ENCODE data around the gene PLK1.
"Not testable (repeated sequence)": the region's sequence is repeated elsewhere in the genome, so short reads cannot be mapped to it uniquely, and the experiment has no call there.

Gene PLK1

DNA sequence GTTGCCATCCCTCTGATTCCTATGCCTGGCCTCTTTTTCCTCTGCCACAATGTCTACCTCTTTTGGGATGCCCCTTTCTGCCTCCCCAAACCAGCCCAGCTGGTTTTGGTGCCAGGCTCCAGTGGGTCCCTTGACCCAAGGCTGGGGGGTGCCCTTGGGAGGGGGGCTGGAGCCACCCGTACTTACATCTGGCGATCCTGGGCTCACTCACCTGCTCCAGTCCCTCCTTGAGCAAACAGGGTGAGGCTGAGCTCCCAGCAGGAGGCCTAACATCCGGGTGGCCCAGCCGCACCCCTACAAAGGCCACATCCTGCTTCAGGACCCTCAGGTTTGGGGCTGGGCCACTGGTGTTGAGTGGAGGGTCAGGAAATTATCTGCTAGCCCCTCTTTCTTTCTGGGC lies 33.1 kb downstream of the PLK1 start:
- H3K4me1 ChIP-seq (ENCODE audit: insufficient read depth, low read length) = no peaks in the 10 kb centered on the region; the same call in 1 of the 2 replicates
- peaks cover 8% of the 10 kb centered on the region; the same call in 1 of the 2 replicates for H3K9me3 ChIP-seq (ENCODE audit: insufficient read depth, low read depth, low read length)
- no peak overlapping the region for H3K27ac ChIP-seq (ENCODE audit: low read depth, low read length)
- no peaks in the 10 kb centered on the region for H3K36me3 ChIP-seq (ENCODE audit: insufficient read depth, low read length)
- WGBS = 87% methylated on average over 4 of the region's 4 CpGs
- H3K27me3 ChIP-seq (ENCODE audit: insufficient read depth, low read length) = peaks cover 18% of the 10 kb centered on the region
- H3K9ac ChIP-seq (ENCODE audit: low read depth, low read length) = no peak overlapping the region
- H3K4me3 ChIP-seq (ENCODE audit: low read length) = no peak overlapping the region

GRCh38 chr16:23712976-23713375 lies 34.3 kb downstream of the PLK1 start, which contains the start of gene ERN2:
Gene ERN2, minus strand, starts transcription at chr16:23713222. Its CDS starts 35 bp downstream, at chr16:23713187.
- H3K27me3 ChIP-seq (ENCODE audit: insufficient read depth, low read length) = peaks cover 18% of the 10 kb centered on the region
- no peak within 1 kb of the TSS for H3K9ac ChIP-seq (ENCODE audit: low read depth, low read length)
- WGBS = 89% methylated on average over 37 of the region's 37 CpGs
- H3K36me3 ChIP-seq (ENCODE audit: insufficient read depth, low read length) = no peaks in the 10 kb centered on the region
- peak within 1 kb of the TSS; percentile 44 for H3K4me3 ChIP-seq (ENCODE audit: low read length)
- H3K4me1 ChIP-seq (ENCODE audit: insufficient read depth, low read length) = no peaks in the 10 kb centered on the region; the same call in 1 of the 2 replicates
- H3K27ac ChIP-seq (ENCODE audit: low read depth, low read length) = no peak within 1 kb of the TSS
- peaks cover 8% of the 10 kb centered on the region; the same call in 1 of the 2 replicates for H3K9me3 ChIP-seq (ENCODE audit: insufficient read depth, low read depth, low read length)

GRCh38 chr16:23716484-23716883 lies 37.8 kb downstream of the PLK1 start:
- Histone ChIP-seq H3K4me1 (ENCODE audit: insufficient read depth, low read length) (no peaks in the 10 kb centered on the region; the same call in 1 of the 2 replicates), H3K4me3 (ENCODE audit: low read length) (no peak overlapping the region), H3K27me3 (ENCODE audit: insufficient read depth, low read length) (peaks cover 18% of the 10 kb centered on the region), H3K9ac (ENCODE audit: low read depth, low read length) (no peak overlapping the region), H3K9me3 (ENCODE audit: insufficient read depth, low read depth, low read length) (no peaks in the 10 kb centered on the region), H3K36me3 (ENCODE audit: insufficient read depth, low read length) (no peaks in the 10 kb centered on the region), H3K27ac (ENCODE audit: low read depth, low read length) (no peak overlapping the region)
- WGBS = 88% methylated on average over 2 of the region's 5 CpGs

- 93% methylated on average over 8 of the region's 9 CpGs for WGBS
- H3K4me3 ChIP-seq (ENCODE audit: low read length); H3K9me3 ChIP-seq (ENCODE audit: insufficient read depth, low read depth, low read length): not testable (repeated sequence)
Observed at GRCh38 chr16:23722613-23723240, 44.0 kb downstream of the PLK1 start.

DNA sequence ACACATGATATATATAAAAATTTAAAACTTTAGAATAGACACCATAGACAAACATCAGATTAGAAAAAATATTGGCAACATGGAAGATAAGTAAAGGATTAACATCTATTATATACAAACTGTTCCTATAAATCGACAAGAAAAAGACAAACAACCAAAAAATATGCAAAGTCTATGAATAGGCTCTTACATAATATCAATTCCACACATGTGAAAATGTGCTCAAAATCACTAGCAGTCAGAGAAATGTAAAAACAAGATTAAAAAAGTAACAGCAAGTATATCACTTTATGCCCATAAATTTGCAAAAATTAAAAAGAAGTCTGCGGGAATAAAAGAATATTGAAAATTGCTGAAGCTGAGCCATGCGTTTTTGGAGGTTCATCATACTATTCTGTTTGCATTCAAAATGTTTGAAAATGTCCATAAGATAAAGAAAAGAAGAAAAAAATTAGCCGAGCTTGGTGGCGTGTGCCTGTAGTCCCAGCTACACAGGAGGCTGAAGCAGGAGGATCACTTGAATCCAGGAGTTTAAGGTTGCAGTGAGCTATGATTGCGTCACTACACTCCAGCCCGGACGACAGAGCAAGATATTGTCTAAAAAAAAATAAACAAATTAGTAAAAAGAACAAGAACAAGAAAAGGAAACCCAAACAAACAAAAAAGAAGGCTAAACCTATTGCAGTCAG lies 45.6 kb downstream of the PLK1 start:
- H3K36me3 ChIP-seq (ENCODE audit: insufficient read depth, low read length) = no peaks in the 10 kb centered on the region
- no peaks in the 10 kb centered on the region for H3K9me3 ChIP-seq (ENCODE audit: insufficient read depth, low read depth, low read length)
- H3K4me3 ChIP-seq (ENCODE audit: low read length) = no peak overlapping the region
- H3K27ac ChIP-seq (ENCODE audit: low read depth, low read length) = no peak overlapping the region
- WGBS = 88% methylated on average over 5 of the region's 8 CpGs
- no peak overlapping the region for H3K9ac ChIP-seq (ENCODE audit: low read depth, low read length)
- no peaks in the 10 kb centered on the region for H3K4me1 ChIP-seq (ENCODE audit: insufficient read depth, low read length)
- H3K27me3 ChIP-seq (ENCODE audit: insufficient read depth, low read length) = no peaks in the 10 kb centered on the region

More at GRCh38 chr16:23722613-23723240, 44.0 kb downstream of the PLK1 start:
- H3K27me3 ChIP-seq (ENCODE audit: insufficient read depth, low read length); H3K27ac ChIP-seq (ENCODE audit: low read depth, low read length); H3K4me1 ChIP-seq (ENCODE audit: insufficient read depth, low read length); H3K9ac ChIP-seq (ENCODE audit: low read depth, low read length); H3K36me3 ChIP-seq (ENCODE audit: insufficient read depth, low read length): not testable (repeated sequence)

DNA sequence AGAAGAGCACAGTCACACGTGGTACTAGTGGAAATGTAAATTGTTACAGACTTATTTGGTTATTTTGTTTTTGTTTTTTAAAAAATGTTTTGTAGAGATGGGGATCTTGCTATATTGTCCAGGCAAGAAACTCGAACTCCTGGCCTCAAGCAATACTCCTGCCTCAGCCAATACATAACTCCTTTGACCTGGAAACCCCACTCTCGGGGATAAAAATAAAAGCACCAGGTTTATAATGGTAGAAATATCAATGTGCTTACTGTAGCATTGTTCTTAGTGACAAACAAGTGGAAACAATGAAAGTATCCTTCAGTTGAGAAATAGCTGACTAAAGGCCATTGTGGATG lies 46.1 kb downstream of the PLK1 start:
- H3K27ac ChIP-seq (ENCODE audit: low read depth, low read length) = no peak overlapping the region
- no peak overlapping the region for H3K9ac ChIP-seq (ENCODE audit: low read depth, low read length)
- H3K36me3 ChIP-seq (ENCODE audit: insufficient read depth, low read length) = no peaks in the 10 kb centered on the region
- H3K9me3 ChIP-seq (ENCODE audit: insufficient read depth, low read depth, low read length) = no peaks in the 10 kb centered on the region
- no peaks in the 10 kb centered on the region for H3K4me1 ChIP-seq (ENCODE audit: insufficient read depth, low read length)
- no peaks in the 10 kb centered on the region for H3K27me3 ChIP-seq (ENCODE audit: insufficient read depth, low read length)
- WGBS = 84% methylated on average over 2 of the region's 3 CpGs
- H3K4me3 ChIP-seq (ENCODE audit: low read length) = no peak overlapping the region

DNA sequence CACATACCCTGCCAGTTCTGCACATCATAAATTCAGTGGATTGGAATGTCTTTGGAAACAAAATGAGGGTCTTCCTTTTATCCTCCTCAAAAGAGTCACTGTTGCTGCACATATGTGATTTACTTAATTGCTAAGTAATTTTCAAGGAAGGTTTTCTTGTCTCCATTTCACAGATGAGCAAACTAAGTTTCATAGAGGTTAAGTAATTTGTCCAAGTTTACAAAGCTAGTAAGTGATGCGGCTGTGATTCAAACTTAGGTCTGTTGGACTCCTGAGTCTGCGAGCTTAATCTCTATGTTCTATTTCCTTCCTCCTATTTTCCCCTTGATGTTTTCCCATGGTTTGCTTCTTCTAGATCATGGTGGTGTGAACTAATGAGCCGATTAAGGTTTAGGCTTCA lies 48.0 kb downstream of the PLK1 start:
- Histone ChIP-seq H3K4me3 (ENCODE audit: low read length) (no peak overlapping the region), H3K9me3 (ENCODE audit: insufficient read depth, low read depth, low read length) (no peaks in the 10 kb centered on the region), H3K27me3 (ENCODE audit: insufficient read depth, low read length) (no peaks in the 10 kb centered on the region), H3K4me1 (ENCODE audit: insufficient read depth, low read length) (no peaks in the 10 kb centered on the region), H3K9ac (ENCODE audit: low read depth, low read length) (no peak overlapping the region), H3K36me3 (ENCODE audit: insufficient read depth, low read length) (no peaks in the 10 kb centered on the region), H3K27ac (ENCODE audit: low read depth, low read length) (no peak overlapping the region)
- WGBS = 91% methylated on average over 3 of the region's 3 CpGs

- Histone ChIP-seq H3K36me3 (ENCODE audit: insufficient read depth, low read length) (no peaks in the 10 kb centered on the region), H3K27ac (ENCODE audit: low read depth, low read length) (no peak overlapping the region), H3K9me3 (ENCODE audit: insufficient read depth, low read depth, low read length) (no peaks in the 10 kb centered on the region), H3K27me3 (ENCODE audit: insufficient read depth, low read length) (no peaks in the 10 kb centered on the region), H3K4me1 (ENCODE audit: insufficient read depth, low read length) (no peaks in the 10 kb centered on the region), H3K4me3 (ENCODE audit: low read length) (no peak overlapping the region), H3K9ac (ENCODE audit: low read depth, low read length) (no peak overlapping the region)
- 62% methylated on average over 9 of the region's 10 CpGs for WGBS
Observed at GRCh38 chr16:23728112-23728477, 49.4 kb downstream of the PLK1 start.

- no peak overlapping the region for H3K27ac ChIP-seq (ENCODE audit: low read depth, low read length)
- H3K27me3 ChIP-seq (ENCODE audit: insufficient read depth, low read length) = no peaks in the 10 kb centered on the region
- no peak overlapping the region for H3K4me3 ChIP-seq (ENCODE audit: low read length)
- H3K9ac ChIP-seq (ENCODE audit: low read depth, low read length) = no peak overlapping the region
- H3K9me3 ChIP-seq (ENCODE audit: insufficient read depth, low read depth, low read length) = no peaks in the 10 kb centered on the region
- 88% methylated on average over 12 of the region's 12 CpGs for WGBS
- no peaks in the 10 kb centered on the region for H3K4me1 ChIP-seq (ENCODE audit: insufficient read depth, low read length)
- H3K36me3 ChIP-seq (ENCODE audit: insufficient read depth, low read length) = no peaks in the 10 kb centered on the region
Observed at GRCh38 chr16:23729503-23730424, 51.1 kb downstream of the PLK1 start.

GRCh38 chr16:23734176-23734893 lies 55.6 kb downstream of the PLK1 start:
- Histone ChIP-seq H3K9ac (ENCODE audit: low read depth, low read length) (no peak overlapping the region), H3K4me3 (ENCODE audit: low read length) (no peak overlapping the region), H3K27ac (ENCODE audit: low read depth, low read length) (no peak overlapping the region), H3K4me1 (ENCODE audit: insufficient read depth, low read length) (no peaks in the 10 kb centered on the region), H3K9me3 (ENCODE audit: insufficient read depth, low read depth, low read length) (no peaks in the 10 kb centered on the region), H3K36me3 (ENCODE audit: insufficient read depth, low read length) (no peaks in the 10 kb centered on the region), H3K27me3 (ENCODE audit: insufficient read depth, low read length) (no peaks in the 10 kb centered on the region)
- WGBS = 91% methylated on average over 19 of the region's 19 CpGs
